Right atrium auricular region (tissue), 2 donors: ENCODE data around the gene TCF23. TPM values are rescaled to one million over a fixed set of nuclear protein-coding genes. Genes with fewer than 3 reads are reported as not detected.

ENCODE experiments used
- DNase-seq: peaks from one replicate; pipeline ENCODE4 v3.0.0-alpha.2; 2019; ENCODE audit warnings: low spot score
- H3K27ac ChIP-seq, 2 donors: fragments of 200-600 bp; sonication (generic); 1 replicate in 1 of 2; 2 replicates in 1 of 2; pipeline ENCODE4 v1.5.1; 2016 to 2019
- H3K27me3 ChIP-seq, 2 donors: fragments of 200-600 bp; sonication (generic); one replicate each; pipeline versions ENCODE4 v1.5.1 to v1.6.0; 2017 to 2019
- H3K36me3 ChIP-seq: fragments of 200-600 bp; sonication (generic); one replicate; pipeline ENCODE4 v1.5.1; 2016
- H3K4me1 ChIP-seq, 2 donors: fragments of 200-600 bp; sonication (generic); one replicate each; pipeline versions ENCODE4 v1.5.1 to v1.6.0; 2017 to 2019
- H3K4me3 ChIP-seq, 2 donors: fragments of 200-600 bp; sonication (generic); 1 replicate in 1 of 2; 2 replicates in 1 of 2; pipeline ENCODE4 v1.5.1; 2017 to 2019; ENCODE audit warnings: mild to moderate bottlenecking in 1 of 2, moderate library complexity in 1 of 2
- H3K9me3 ChIP-seq, 2 donors: fragments of 200-600 bp; sonication (generic); one replicate each; pipeline ENCODE4 v1.5.1; 2019
- CTCF ChIP-seq, 2 donors: fragments of 200-600 bp; sonication (generic); IDR thresholded peaks; one replicate each; pipeline ENCODE4 v1.5.1; 2019; ENCODE audit warnings: antibody characterized with exemption in 2 of 2
- total RNA-seq, 2 donors: library from RNA; depleted of rRNA; stranded (reverse); fragments of >200 nt; gene quantifications; one replicate each; pipeline ENCODE4 v1.1.0, GENCODE V29; 2016

The TCF23 gene
- total RNA-seq, result not detected

GRCh38 chr2:27148801-27149439 is at the start of gene TCF23:
Gene TCF23, plus strand, starts transcription at chr2:27149004. Its CDS starts 130 bp downstream, at chr2:27149134.
- no peak for TF ChIP-seq CTCF (IDR thresholded peaks at IDR 0.05)
- Histone ChIP-seq H3K36me3 (no peaks in the 10 kb centered on the region), H3K27ac (no peak within 1 kb of the TSS), H3K4me1 (peaks cover 0 to 4% of the 10 kb centered on the region in 2 donors), H3K9me3 (no peaks in the 10 kb centered on the region), H3K27me3 (no peaks in the 10 kb centered on the region), H3K4me3 (no peak within 1 kb of the TSS)
- DNase-seq, result no peak

- DNase-seq, result no peak
- Histone ChIP-seq H3K27me3 (no peaks in the 10 kb centered on the region), H3K4me3 (no peak overlapping the region), H3K9me3 (no peaks in the 10 kb centered on the region), H3K36me3 (no peaks in the 10 kb centered on the region), H3K27ac (no peak overlapping the region), H3K4me1 (peaks cover 0 to 15% of the 10 kb centered on the region in 2 donors)
- no peak for TF ChIP-seq CTCF (IDR thresholded peaks at IDR 0.05)
Observed at GRCh38 chr2:27099334-27099955, 49.4 kb upstream of the TCF23 start.

GRCh38 chr2:27100036-27100435 is 48.8 kb upstream of the TCF23 start:
- H3K4me1 ChIP-seq, result peaks cover 0 to 15% of the 10 kb centered on the region in 2 donors
- no peaks in the 10 kb centered on the region for H3K27me3 ChIP-seq
- no peak for DNase-seq
- H3K4me3 ChIP-seq, result no peak overlapping the region
- H3K9me3 ChIP-seq, result no peaks in the 10 kb centered on the region
- no peaks in the 10 kb centered on the region for H3K36me3 ChIP-seq
- no peak for TF ChIP-seq CTCF (IDR thresholded peaks at IDR 0.05)
- H3K27ac ChIP-seq, result no peak overlapping the region

GRCh38 chr2:27102329-27102728 is 46.5 kb upstream of the TCF23 start:
- TF ChIP-seq CTCF (IDR thresholded peaks at IDR 0.05), result no peak
- Histone ChIP-seq H3K27me3 (no peaks in the 10 kb centered on the region), H3K4me1 (no peaks in the 10 kb centered on the region), H3K4me3 (no peak overlapping the region), H3K9me3 (no peaks in the 10 kb centered on the region), H3K27ac (no peak overlapping the region), H3K36me3 (no peaks in the 10 kb centered on the region)
- no peak for DNase-seq

GRCh38 chr2:27105981-27106380 is 42.8 kb upstream of the TCF23 start:
- no peak overlapping the region for H3K27ac ChIP-seq
- H3K27me3 ChIP-seq, result no peaks in the 10 kb centered on the region
- no peak overlapping the region for H3K4me3 ChIP-seq
- TF ChIP-seq CTCF (IDR thresholded peaks at IDR 0.05), result no peak
- H3K36me3 ChIP-seq, result no peaks in the 10 kb centered on the region
- no peak for DNase-seq
- no peaks in the 10 kb centered on the region for H3K4me1 ChIP-seq
- H3K9me3 ChIP-seq, result no peaks in the 10 kb centered on the region
